ENCODE measurements around the gene IFI27.
A peak's percentile ranks its signal among the peaks of the same experiment; 100 is the strongest.

DNA sequence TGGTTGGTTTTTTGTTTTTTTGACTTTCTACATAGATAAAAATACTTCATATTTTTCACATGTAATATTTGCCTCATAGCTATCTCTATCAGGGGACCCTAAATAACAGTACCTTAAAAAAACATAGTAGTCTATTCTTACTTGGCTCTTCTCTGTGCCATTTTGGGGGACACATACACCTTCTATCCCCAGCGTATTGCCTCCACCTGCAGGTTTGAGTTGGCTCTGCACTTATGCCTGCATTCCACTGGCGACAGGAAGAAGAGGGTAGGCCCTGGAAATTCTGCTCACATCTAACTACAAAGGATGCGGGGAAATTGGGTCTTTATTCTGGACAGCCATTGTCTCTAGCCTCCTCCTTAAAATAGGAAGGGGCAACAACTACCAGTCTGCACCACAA lies 32.7 kb downstream of the IFI27 start:
- TF ChIP-seq, protein P1, sequence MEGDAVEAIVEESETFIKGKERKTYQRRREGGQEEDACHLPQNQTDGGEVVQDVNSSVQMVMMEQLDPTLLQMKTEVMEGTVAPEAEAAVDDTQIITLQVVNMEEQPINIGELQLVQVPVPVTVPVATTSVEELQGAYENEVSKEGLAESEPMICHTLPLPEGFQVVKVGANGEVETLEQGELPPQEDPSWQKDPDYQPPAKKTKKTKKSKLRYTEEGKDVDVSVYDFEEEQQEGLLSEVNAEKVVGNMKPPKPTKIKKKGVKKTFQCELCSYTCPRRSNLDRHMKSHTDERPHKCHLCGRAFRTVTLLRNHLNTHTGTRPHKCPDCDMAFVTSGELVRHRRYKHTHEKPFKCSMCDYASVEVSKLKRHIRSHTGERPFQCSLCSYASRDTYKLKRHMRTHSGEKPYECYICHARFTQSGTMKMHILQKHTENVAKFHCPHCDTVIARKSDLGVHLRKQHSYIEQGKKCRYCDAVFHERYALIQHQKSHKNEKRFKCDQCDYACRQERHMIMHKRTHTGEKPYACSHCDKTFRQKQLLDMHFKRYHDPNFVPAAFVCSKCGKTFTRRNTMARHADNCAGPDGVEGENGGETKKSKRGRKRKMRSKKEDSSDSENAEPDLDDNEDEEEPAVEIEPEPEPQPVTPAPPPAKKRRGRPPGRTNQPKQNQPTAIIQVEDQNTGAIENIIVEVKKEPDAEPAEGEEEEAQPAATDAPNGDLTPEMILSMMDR (IDR thresholded peaks at IDR 0.05; ENCODE audit: low read length), result peak; percentile 29
- TF ChIP-seq EZH2 (optimal IDR thresholded peaks at IDR 0.05; ENCODE audit: low read depth, low read length), result no peak
